Lung (tissue), 12 donors: Measurements from ENCODE around the gene GOLT1A. TPM values are rescaled to one million over a fixed set of nuclear protein-coding genes. Genes with fewer than 3 reads are reported as not detected.

ENCODE experiments used
- ATAC-seq: fragments of 200-7000 bp; cut with Tn5 transposase; one replicate; pipeline ENCODE4 v1.9.1; 2020; ENCODE audit warnings: moderate number of reproducible peaks; ENCODE audit not compliant: insufficient read depth, low FRiP score
- DNase-seq, 3 donors: peaks; one replicate each; pipeline ENCODE4 v3.0.0-alpha.2; 2013 to 2017
- H3K27ac ChIP-seq, 2 donors: one replicate each; pipeline ENCODE4 v1.5.1; 2013; ENCODE audit warnings: mild to moderate bottlenecking in 2 of 2, moderate library complexity in 2 of 2, control low read depth in 1 of 2, inconsistent platforms in 1 of 2, low read depth in 1 of 2, low read length in 1 of 2
- H3K27me3 ChIP-seq, 3 donors: one replicate each; pipeline ENCODE4 v1.5.1; 2013; ENCODE audit warnings: low read length in 2 of 3; ENCODE audit not compliant: control insufficient read depth in 3 of 3, insufficient read depth in 3 of 3
- H3K36me3 ChIP-seq, 4 donors: one replicate each; pipeline ENCODE4 v1.5.1; 2013; ENCODE audit warnings: low read length in 4 of 4, mild to moderate bottlenecking in 1 of 4, moderate library complexity in 1 of 4; ENCODE audit not compliant: control insufficient read depth in 4 of 4, insufficient read depth in 4 of 4
- H3K4me1 ChIP-seq, 5 donors: one replicate each; pipeline ENCODE4 v1.5.1; 2013; ENCODE audit warnings: low read length in 5 of 5, mild to moderate bottlenecking in 2 of 5, moderate library complexity in 1 of 5; ENCODE audit not compliant: control insufficient read depth in 5 of 5, insufficient read depth in 5 of 5
- H3K4me3 ChIP-seq: one replicate; pipeline ENCODE4 v1.5.1; 2013; ENCODE audit warnings: mild to moderate bottlenecking, control low read depth, moderate library complexity
- H3K9ac ChIP-seq, 2 donors: one replicate each; pipeline ENCODE4 v1.5.1; 2013; ENCODE audit warnings: low read length in 2 of 2, control low read depth in 1 of 2; ENCODE audit not compliant: insufficient read depth in 1 of 2
- H3K9me3 ChIP-seq, 4 donors: one replicate each; pipeline ENCODE4 v1.5.1; 2013; ENCODE audit warnings: low read length in 3 of 4, mild to moderate bottlenecking in 1 of 4, moderate library complexity in 1 of 4; ENCODE audit not compliant: control insufficient read depth in 4 of 4, insufficient read depth in 3 of 4
- WGBS, 2 donors: extraction: QIAGEN DNeasy Blood & Tissue Kit; methylation state at CpG; one replicate each; pipeline ENCODE4 v1.1.7; 2013; 5-methylcytosine and 5-hydroxymethylcytosine counted together
- polyA plus RNA-seq, 2 donors: library from polyadenylated mRNA; stranded (reverse); fragments of 200-250 nt; gene quantifications; one replicate each; pipeline ENCODE4 v1.2.1, GENCODE V29; 2013
- total RNA-seq, 2 donors: library from RNA; depleted of rRNA in 1 of 2; stranded (reverse); fragments of >200 nt in 1 of 2; gene quantifications; one replicate each; pipeline ENCODE4 v1.2.1, GENCODE V29; 2014 to 2021
- TF ChIP-seq, protein P1 (sequence below): IDR thresholded peaks from 2 replicates; pipeline ENCODE4 v1.5.1; 2012; ENCODE audit warnings: mild to moderate bottlenecking; ENCODE audit errors: control extremely low read depth, extremely low read depth
- donor health status: control.
- donor health status: control.
- donor health status: Bipolar disorder and iron deficiency.
- donor health status: healthy.
- donor health status: DM: yes; HTN: yes; CAD: no.

The GOLT1A gene
- total and polyA plus RNA-seq, 4 donors = 4.1 to 23.8 (median 7.7) TPM

DNA sequence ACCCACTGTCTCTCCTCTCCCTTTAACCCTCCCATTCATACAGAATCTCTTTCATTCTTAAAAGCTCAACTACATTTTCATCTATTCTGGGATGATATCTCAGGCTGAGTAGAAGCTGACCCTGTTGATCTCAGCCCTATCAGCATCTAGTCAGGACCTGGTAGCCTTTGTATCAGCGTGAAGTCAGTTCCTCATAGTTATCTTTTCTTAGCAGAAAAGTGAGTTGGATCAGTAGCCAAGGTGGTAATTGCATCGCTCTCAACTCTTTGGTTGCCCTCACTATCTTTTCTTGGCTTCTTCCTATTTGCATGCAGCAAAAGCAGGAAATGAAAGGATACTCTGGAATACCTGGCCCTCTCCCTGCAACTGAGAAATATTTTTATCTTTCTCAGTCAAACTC, 13.6 kb upstream of the GOLT1A start:
- Histone ChIP-seq H3K27ac (no peak overlapping the region), H3K27me3 (no peaks in the 10 kb centered on the region), H3K4me1 (peaks cover 0 to 16% (median 0%) of the 10 kb centered on the region in 5 donors), H3K36me3 (peaks cover 2 to 5% (median 3%) of the 10 kb centered on the region in 4 donors), H3K9ac (no peak overlapping the region), H3K9me3 (no peaks in the 10 kb centered on the region), H3K4me3 (no peak overlapping the region)
- TF ChIP-seq, protein P1, sequence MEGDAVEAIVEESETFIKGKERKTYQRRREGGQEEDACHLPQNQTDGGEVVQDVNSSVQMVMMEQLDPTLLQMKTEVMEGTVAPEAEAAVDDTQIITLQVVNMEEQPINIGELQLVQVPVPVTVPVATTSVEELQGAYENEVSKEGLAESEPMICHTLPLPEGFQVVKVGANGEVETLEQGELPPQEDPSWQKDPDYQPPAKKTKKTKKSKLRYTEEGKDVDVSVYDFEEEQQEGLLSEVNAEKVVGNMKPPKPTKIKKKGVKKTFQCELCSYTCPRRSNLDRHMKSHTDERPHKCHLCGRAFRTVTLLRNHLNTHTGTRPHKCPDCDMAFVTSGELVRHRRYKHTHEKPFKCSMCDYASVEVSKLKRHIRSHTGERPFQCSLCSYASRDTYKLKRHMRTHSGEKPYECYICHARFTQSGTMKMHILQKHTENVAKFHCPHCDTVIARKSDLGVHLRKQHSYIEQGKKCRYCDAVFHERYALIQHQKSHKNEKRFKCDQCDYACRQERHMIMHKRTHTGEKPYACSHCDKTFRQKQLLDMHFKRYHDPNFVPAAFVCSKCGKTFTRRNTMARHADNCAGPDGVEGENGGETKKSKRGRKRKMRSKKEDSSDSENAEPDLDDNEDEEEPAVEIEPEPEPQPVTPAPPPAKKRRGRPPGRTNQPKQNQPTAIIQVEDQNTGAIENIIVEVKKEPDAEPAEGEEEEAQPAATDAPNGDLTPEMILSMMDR = no peak
- WGBS, 2 donors = 94 to 97% methylated on average over 2 of the region's 2 CpGs
- DNase-seq = no peak
- no peak for ATAC-seq

DNA sequence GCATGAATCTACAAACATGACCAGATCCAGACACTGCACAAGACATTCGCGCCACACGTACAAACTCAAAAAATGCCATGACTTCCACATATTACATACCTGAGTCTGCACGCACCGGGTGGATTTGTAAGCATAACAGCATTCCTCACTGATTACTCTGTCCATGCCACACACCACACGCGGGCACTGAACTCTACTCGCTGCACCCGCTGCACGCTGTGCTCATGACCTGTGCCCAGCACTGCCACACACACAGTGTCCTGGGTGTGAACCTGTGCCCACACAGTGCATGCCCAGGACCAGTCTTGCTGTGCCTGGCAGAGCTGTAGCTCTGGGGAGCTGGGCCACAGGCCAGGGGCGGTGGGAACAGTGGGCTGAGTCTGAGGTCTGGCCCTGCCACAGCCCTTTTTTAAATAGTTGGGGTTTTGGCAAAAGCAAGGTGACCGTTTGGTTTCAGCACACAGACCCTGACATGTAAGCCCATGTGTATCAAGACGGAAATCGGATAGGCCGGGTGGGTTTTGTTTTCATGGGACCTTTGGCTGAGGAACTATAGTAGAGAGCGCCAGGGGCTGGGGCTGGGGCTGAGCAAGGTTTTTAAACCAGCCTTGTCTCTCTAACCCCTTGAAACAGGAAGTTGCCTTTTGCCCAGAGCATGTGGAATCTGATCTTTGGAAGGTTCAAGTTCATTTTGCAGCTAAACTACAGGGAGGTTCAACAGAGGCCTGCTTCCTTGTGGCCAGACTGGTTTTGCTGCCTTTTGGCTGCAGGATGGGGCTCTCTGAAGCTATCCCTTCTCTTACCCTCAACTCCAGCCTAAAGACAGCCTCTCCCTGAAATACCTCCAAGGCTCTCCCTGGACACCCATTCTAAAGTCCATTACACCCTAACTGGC, 12.3 kb upstream of the GOLT1A start:
- peaks cover 0 to 16% (median 0%) of the 10 kb centered on the region in 5 donors for H3K4me1 ChIP-seq
- H3K9me3 ChIP-seq = no peaks in the 10 kb centered on the region
- no peak for ATAC-seq
- peaks cover 0 to 10% (median 3%) of the 10 kb centered on the region in 4 donors for H3K36me3 ChIP-seq
- H3K27me3 ChIP-seq = no peaks in the 10 kb centered on the region
- no peak overlapping the region for H3K4me3 ChIP-seq
- H3K27ac ChIP-seq = no peak overlapping the region
- 82 to 84% methylated on average over 16 of the region's 16 CpGs for WGBS, 2 donors
- TF ChIP-seq, protein P1 = no peak
- peak; percentile 38 to 73 (median 42) for DNase-seq
- no peak overlapping the region for H3K9ac ChIP-seq

DNA sequence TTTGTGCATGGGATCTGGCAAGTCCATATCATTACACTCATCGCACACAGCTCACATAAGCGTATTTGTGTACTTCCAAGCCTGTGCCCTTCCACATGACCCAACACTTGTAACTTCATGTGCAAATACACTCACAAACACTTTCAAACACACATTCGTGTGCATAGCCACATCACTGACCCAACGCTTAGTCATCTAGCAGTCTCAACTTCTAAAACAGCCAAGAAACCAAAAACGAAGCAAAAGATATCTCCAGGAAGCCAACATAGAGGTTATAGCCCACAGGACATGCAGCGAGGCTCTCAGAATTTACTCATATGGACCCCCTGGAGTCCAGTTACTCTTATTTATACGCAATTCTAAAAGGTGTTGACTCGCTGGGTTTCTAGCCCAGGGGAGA, 10.9 kb upstream of the GOLT1A start:
- no peak overlapping the region for H3K27ac ChIP-seq
- H3K27me3 ChIP-seq = no peaks in the 10 kb centered on the region
- DNase-seq (no peak), ATAC-seq (no peak)
- peaks cover 0 to 2% (median 0%) of the 10 kb centered on the region in 4 donors for H3K9me3 ChIP-seq
- peaks cover 0 to 10% (median 1%) of the 10 kb centered on the region in 4 donors for H3K36me3 ChIP-seq
- no peak overlapping the region for H3K4me3 ChIP-seq
- no peak overlapping the region for H3K9ac ChIP-seq
- H3K4me1 ChIP-seq = peaks cover 0 to 16% (median 0%) of the 10 kb centered on the region in 5 donors
- TF ChIP-seq, protein P1 = no peak
- 83 to 86% methylated on average over 8 of the region's 8 CpGs for WGBS, 2 donors
